OCI-LY3 (cell line): Measurements from ENCODE around the gene NUDC.

ENCODE experiments used
- CTCF ChIP-seq: fragments of 200-600, 300-600 bp; sonication (generic); IDR thresholded peaks from 2 replicates; pipeline ENCODE4 v1.5.1; 2014; ENCODE audit warnings: antibody characterized with exemption, low read length, low read depth
- EZH2phosphoT487 ChIP-seq: fragments of 200-600 bp; shearing (Covaris generic); IDR thresholded peaks from 2 replicates; pipeline ENCODE4 v1.6.1; 2018; ENCODE audit warnings: antibody characterized with exemption, mixed run types, low read depth

GRCh38 chr1:26960625-26960966, 39.1 kb downstream of the NUDC start:
- TF ChIP-seq CTCF, result no peak
- TF ChIP-seq EZH2phosphoT487, result no peak
